ENCODE results near the gene TCP11.

TCP11 gene

DNA sequence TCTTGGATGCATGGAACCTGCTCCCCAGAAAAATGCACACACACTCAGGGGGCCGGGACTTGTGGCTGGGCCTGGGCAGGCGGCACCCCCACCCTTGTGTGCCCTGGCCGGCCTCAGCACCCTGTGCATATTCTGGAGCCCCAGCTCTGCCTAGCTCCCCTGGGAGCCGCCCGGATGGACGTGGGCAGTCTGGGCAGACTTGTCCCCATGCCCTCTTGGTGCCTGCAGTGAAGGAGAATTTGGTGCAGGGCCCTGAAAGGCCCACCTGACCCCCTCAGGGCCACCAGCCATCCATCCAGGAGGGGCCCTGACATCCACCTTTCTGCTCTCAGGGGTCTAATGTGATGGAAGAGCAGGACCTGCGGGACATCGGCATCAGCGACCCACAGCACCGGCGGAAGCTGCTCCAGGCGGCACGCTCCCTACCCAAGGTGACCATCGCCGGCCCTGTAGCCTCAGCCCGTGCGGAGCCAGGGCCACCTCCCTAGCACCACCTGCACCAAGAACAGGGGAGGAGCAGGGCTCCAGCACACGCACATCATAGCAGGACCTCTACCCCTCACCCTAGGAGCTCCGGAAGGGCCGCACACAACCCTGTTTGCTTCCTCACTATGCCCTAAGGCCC, 62.8 kb downstream of the TCP11 start:
- no peak overlapping the region for H3K4me3 Mint-ChIP-seq
- peaks cover 9% of the 10 kb centered on the region for H3K4me1 Mint-ChIP-seq
- no peaks in the 10 kb centered on the region for H3K27me3 Mint-ChIP-seq (ENCODE audit: low read depth)
- no peak overlapping the region for H3K27ac Mint-ChIP-seq
- H3K9me3 Mint-ChIP-seq, result no peaks in the 10 kb centered on the region
- peaks cover 29% of the 10 kb centered on the region for H3K36me3 Mint-ChIP-seq (ENCODE audit: low read depth)
- no peak for TF ChIP-seq CTCF (IDR thresholded peaks at IDR 0.05; ENCODE audit: unreplicated experiment in 3 of 3)

GRCh38 chr6:35077713-35078105, 63.4 kb downstream of the TCP11 start:
- Mint-ChIP-seq H3K27me3 (ENCODE audit: low read depth) (no peaks in the 10 kb centered on the region), H3K4me1 (peaks cover 9% of the 10 kb centered on the region), H3K9me3 (no peaks in the 10 kb centered on the region), H3K36me3 (ENCODE audit: low read depth) (peaks cover 29% of the 10 kb centered on the region), H3K4me3 (no peak overlapping the region), H3K27ac (no peak overlapping the region)
- TF ChIP-seq CTCF (IDR thresholded peaks at IDR 0.05; ENCODE audit: unreplicated experiment in 3 of 3), result no peak

DNA sequence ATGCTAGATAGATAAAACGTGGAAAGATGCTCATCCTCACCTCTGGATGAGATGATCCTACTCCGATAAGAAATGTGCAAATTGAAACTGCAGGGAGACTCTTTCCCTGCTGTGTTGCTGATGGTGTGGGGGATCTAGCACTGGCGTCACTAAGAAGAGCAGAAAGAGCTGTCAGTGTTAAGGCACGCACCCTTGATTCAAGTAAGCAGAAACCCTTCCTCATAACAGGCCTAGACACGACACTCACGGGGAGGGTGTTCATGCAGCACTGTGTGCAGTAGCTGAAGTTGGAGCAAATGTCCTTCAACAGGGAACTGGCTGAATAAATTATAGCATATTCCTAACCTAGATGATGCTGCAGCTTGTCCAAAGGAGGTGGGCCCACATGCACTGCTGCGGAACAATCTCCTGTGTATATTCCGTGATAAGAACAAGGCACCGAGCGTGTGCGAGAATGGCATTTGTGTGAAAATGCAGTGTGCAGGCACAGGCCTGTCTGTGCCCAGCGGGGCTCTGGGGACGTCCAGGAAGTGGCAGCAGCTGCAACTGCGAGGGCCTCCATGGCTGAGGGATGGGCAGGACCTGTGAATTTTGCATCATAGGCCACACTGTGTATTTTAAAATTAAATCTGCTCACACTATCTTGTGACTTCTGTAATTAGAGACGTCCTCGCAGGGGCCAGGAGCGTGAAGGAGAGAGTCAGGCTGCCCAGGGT, 64.0 kb downstream of the TCP11 start:
- Mint-ChIP-seq H3K4me1 (peaks cover 9% of the 10 kb centered on the region), H3K27ac (no peak overlapping the region), H3K27me3 (ENCODE audit: low read depth) (no peaks in the 10 kb centered on the region), H3K9me3 (no peaks in the 10 kb centered on the region), H3K4me3 (no peak overlapping the region), H3K36me3 (ENCODE audit: low read depth) (peaks cover 29% of the 10 kb centered on the region)
- TF ChIP-seq CTCF (IDR thresholded peaks at IDR 0.05; ENCODE audit: unreplicated experiment in 3 of 3), result no peak

GRCh38 chr6:35073766-35074471, 67.2 kb downstream of the TCP11 start:
- no peak overlapping the region for H3K4me3 Mint-ChIP-seq
- H3K27me3 Mint-ChIP-seq (ENCODE audit: low read depth), result no peaks in the 10 kb centered on the region
- H3K27ac Mint-ChIP-seq, result no peak overlapping the region
- peaks cover 22% of the 10 kb centered on the region for H3K36me3 Mint-ChIP-seq (ENCODE audit: low read depth)
- no peak for TF ChIP-seq CTCF (IDR thresholded peaks at IDR 0.05; ENCODE audit: unreplicated experiment in 3 of 3)
- no peaks in the 10 kb centered on the region for H3K4me1 Mint-ChIP-seq
- H3K9me3 Mint-ChIP-seq, result no peaks in the 10 kb centered on the region

DNA sequence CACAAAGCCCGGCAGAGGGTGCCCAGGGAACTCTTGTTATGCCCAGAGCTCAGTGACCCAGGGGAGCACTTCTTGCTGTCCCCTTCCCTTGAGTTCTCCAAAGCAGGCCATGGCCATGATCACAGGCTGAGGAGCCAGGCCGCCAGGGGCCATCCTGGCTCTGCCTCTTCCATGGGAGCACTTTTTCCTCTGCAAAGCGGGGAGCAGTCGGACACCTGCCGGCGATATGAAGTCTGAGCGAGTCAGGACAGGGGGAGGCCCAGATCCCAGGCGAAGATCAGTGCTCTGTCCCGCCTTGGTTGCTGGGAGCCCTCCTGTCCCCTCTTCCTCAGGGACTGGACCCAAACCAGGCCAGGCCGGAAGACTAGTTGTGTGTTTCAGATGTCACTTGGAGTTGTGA, 67.9 kb downstream of the TCP11 start:
- TF ChIP-seq CTCF (IDR thresholded peaks at IDR 0.05; ENCODE audit: unreplicated experiment in 3 of 3), result no peak
- Mint-ChIP-seq H3K9me3 (no peaks in the 10 kb centered on the region), H3K4me3 (no peak overlapping the region), H3K27me3 (ENCODE audit: low read depth) (no peaks in the 10 kb centered on the region), H3K4me1 (no peaks in the 10 kb centered on the region), H3K36me3 (ENCODE audit: low read depth) (peaks cover 25% of the 10 kb centered on the region), H3K27ac (no peak overlapping the region)
